ENCODE measurements around the gene UPK3B. TPM values are rescaled to one million over a fixed set of nuclear protein-coding genes. Genes with fewer than 3 reads are reported as not detected.

UPK3B gene
- total and polyA plus RNA-seq, 10 of the 15 experiments (the other 5 are each of a cell fraction or from before 2014, with no cell fraction given) = 0.16 to 0.72 (median 0.27) TPM; not detected in 5

GRCh38 chr7:76505168-76506080 is 4.9 kb upstream of the UPK3B start (continued):
- TF ChIP-seq SKIL (IDR thresholded peaks at IDR 0.05; ENCODE audit: low read depth, poor library complexity, severe bottlenecking) (no peak), JUND (IDR thresholded peaks at IDR 0.05; ENCODE audit: low read depth, low read length) (no peak)

GRCh38 chr7:76506081-76506440 is 4.3 kb upstream of the UPK3B start:
- Histone ChIP-seq H3K4me2 (ENCODE audit: control insufficient read depth, insufficient read depth) (no peak overlapping the region), H3K4me1 (ENCODE audit: control insufficient read depth, insufficient read depth, low read length) (no peaks in the 10 kb centered on the region), H2AFZ (ENCODE audit: control insufficient read depth, low read depth, low read length) (no peak overlapping the region), H3K27me3 (replicated peaks in 1 of 2; ENCODE audit: control insufficient read depth in 2 of 2, insufficient read depth in 2 of 2, low read length in 1 of 2) (no peaks in the 10 kb centered on the region), H3K9ac (ENCODE audit: control insufficient read depth, insufficient read depth, low read length) (no peak overlapping the region), H4K20me1 (ENCODE audit: control insufficient read depth, insufficient read depth) (no peaks in the 10 kb centered on the region), H3K27ac (ENCODE audit: control insufficient read depth, insufficient read depth) (no peak overlapping the region), H3K9me3 (replicated peaks; ENCODE audit: control insufficient read depth, insufficient read depth, low read length) (no peaks in the 10 kb centered on the region), H3K4me3 (no peak overlapping the region), H3K79me2 (ENCODE audit: control insufficient read depth, insufficient read depth, low read length) (no peaks in the 10 kb centered on the region), H3K36me3 (ENCODE audit: control insufficient read depth in 2 of 2, insufficient read depth in 2 of 2, low read length in 1 of 2) (peaks cover 0 to 7% of the 10 kb centered on the region in 2 experiments; a peak in 2 of 4 replicates)
- 80% methylated on average over 5 of the region's 5 CpGs for WGBS (ENCODE audit: insufficient coverage, insufficient replicate concordance, low lambda C conversion rate, missing lambda C conversion rate)
- FAIRE-seq (no peak), ATAC-seq (no peak), DNase-seq (ENCODE audit: low read depth, low spot score) (no peak)
- intact Hi-C loops (cut with micrococcal nuclease; ENCODE audit: unreplicated experiment) (no loop called here), in situ Hi-C loops (cut with MboI) (loop anchor here (25.0 kb wide), 1 partner anchor 506 kb away; no protein-coding TSS in a partner anchor)
- POLR2A ChIA-PET = no interaction called here
- SMC1A ChIA-PET (ENCODE audit: uncharacterized antibody, unreplicated experiment) = no interaction called here
- BruUV-seq (replicated peaks) = no TSS peak
- RAD21 ChIA-PET (ENCODE audit: unreplicated experiment) = no interaction called here
- CTCF ChIA-PET = interaction anchor here (0.6 kb wide), 1 partner anchor 94 kb away, joined by 3 read pairs; no protein-coding TSS in a partner anchor
- no peak for TF ChIP-seq SREBF2 (IDR thresholded peaks at IDR 0.05; ENCODE audit: low read length)
- no peak for TF ChIP-seq NFYA (IDR thresholded peaks at IDR 0.05; ENCODE audit: borderline replicate concordance, low read depth, low read length)
- TF ChIP-seq RAD21 (IDR thresholded peaks at IDR 0.05; ENCODE audit: insufficient read depth, low read depth, low read length) = no peak
- no peak for TF ChIP-seq E4F1 (IDR thresholded peaks at IDR 0.05; ENCODE audit: borderline replicate concordance, partially characterized antibody)
- TF ChIP-seq RELB (IDR thresholded peaks at IDR 0.05; ENCODE audit: low read depth) = no peak
- TF ChIP-seq SMARCA5 (IDR thresholded peaks at IDR 0.05) = no peak
- no peak for TF ChIP-seq SIN3A (IDR thresholded peaks at IDR 0.05; ENCODE audit: low read depth, low read length)
- no peak for TF ChIP-seq RELA (IDR thresholded peaks at IDR 0.05; ENCODE audit: borderline replicate concordance, partially characterized antibody)
- no peak for TF ChIP-seq HDAC2 (IDR thresholded peaks at IDR 0.05)
- no peak for TF ChIP-seq KLF5 (IDR thresholded peaks at IDR 0.05; ENCODE audit: partially characterized antibody)
- no peak for TF ChIP-seq BHLHE40 (IDR thresholded peaks at IDR 0.05; ENCODE audit: borderline replicate concordance in 1 of 2, low read depth in 2 of 2, low read length in 1 of 2)
- TF ChIP-seq ZNF24 (IDR thresholded peaks at IDR 0.05) = no peak
- no peak for TF ChIP-seq RUNX3 (IDR thresholded peaks at IDR 0.05; ENCODE audit: low read length)
- no peak for TF ChIP-seq RB1 (IDR thresholded peaks at IDR 0.05; ENCODE audit: borderline replicate concordance)
- no peak for TF ChIP-seq GABPA (IDR thresholded peaks at IDR 0.05; ENCODE audit: low read depth)

Data from GM12878 (cell line).